Heart left ventricle (tissue), 16 donors: ENCODE results near the gene ADARB1. TPM values are rescaled to one million over a fixed set of nuclear protein-coding genes. Genes with fewer than 3 reads are reported as not detected.

Experiments used
- ATAC-seq, 4 donors: fragments of 200-7000 bp; cut with Tn5 transposase; one replicate each; pipeline ENCODE4 v1.9.1; 2020 to 2022; ENCODE audit warnings: moderate library complexity in 4 of 4, mild to moderate bottlenecking in 3 of 4, moderate number of reproducible peaks in 1 of 4
- DNase-seq, 5 donors: peaks; one replicate each; pipeline ENCODE4 v3.0.0-alpha.2; 2020
- H3K27ac ChIP-seq, 12 donors: fragments of 200-600 bp; sonication (generic) in 4 of 12; one replicate each; pipeline versions ENCODE4 v1.5.0 to v1.8.0; 2016 to 2022; ENCODE audit warnings: mild to moderate bottlenecking in 2 of 12
- H3K27me3 ChIP-seq, 9 donors: fragments of 200-600 bp; sonication (generic) in 2 of 9; one replicate each; pipeline versions ENCODE4 v1.5.1 to v1.8.0; 2016 to 2022; ENCODE audit warnings: mild to moderate bottlenecking in 3 of 9
- H3K36me3 ChIP-seq, 9 donors: fragments of 200-600 bp; sonication (generic) in 2 of 9; one replicate each; pipeline versions ENCODE4 v1.5.0 to v1.8.0; 2018 to 2022; ENCODE audit warnings: mild to moderate bottlenecking in 2 of 9
- H3K4me1 ChIP-seq, 12 donors: fragments of 200-600 bp; sonication (generic) in 4 of 12; one replicate each; pipeline versions ENCODE4 v1.5.0 to v1.8.0; 2016 to 2022; ENCODE audit warnings: mild to moderate bottlenecking in 3 of 12
- H3K4me3 ChIP-seq, 12 donors: fragments of 200-600 bp; sonication (generic) in 4 of 12; one replicate each; pipeline versions ENCODE4 v1.5.0 to v1.8.0; 2017 to 2022; ENCODE audit warnings: mild to moderate bottlenecking in 9 of 12, moderate library complexity in 4 of 12
- H3K9me3 ChIP-seq, 12 donors: fragments of 200-600 bp; sonication (generic) in 4 of 12; one replicate each; pipeline versions ENCODE4 v1.5.0 to v1.8.0; 2016 to 2022; ENCODE audit warnings: mild to moderate bottlenecking in 1 of 12
- CTCF ChIP-seq, 12 donors: fragments of 200-600 bp; sonication (generic) in 4 of 12; IDR thresholded peaks; one replicate each; pipeline versions ENCODE4 v1.5.0 to v1.8.0; 2018 to 2022; ENCODE audit warnings: antibody characterized with exemption in 12 of 12, mild to moderate bottlenecking in 5 of 12
- POLR2A ChIP-seq, 2 donors: fragments of 450-650 bp; IDR thresholded peaks; one replicate each; pipeline ENCODE4 v1.6.1; 2017; ENCODE audit warnings: antibody characterized with exemption in 2 of 2, mild to moderate bottlenecking in 2 of 2, moderate library complexity in 2 of 2
- whole genome bisulfite sequencing, 4 donors: extraction: QIAGEN DNeasy Blood & Tissue Kit in 2 of 4; methylation state at CpG; one replicate each; pipeline versions ENCODE4 v1.1.5 to v1.1.7; 2013 to 2018; 5-methylcytosine and 5-hydroxymethylcytosine counted together
- intact Hi-C, 10 donors: fragments of 100-400 bp; cut with DNase I; formaldehyde crosslinking; loops; one replicate each; pipeline versions ENCODE4 v1.11.1 to v1.14.2; 2022
- polyA plus RNA-seq, 2 donors: library from polyadenylated mRNA; stranded (reverse); fragments of 200-250 nt; gene quantifications; one replicate each; pipeline ENCODE4 v1.2.3, GENCODE V29; 2013
- total RNA-seq, 9 donors: library from RNA; depleted of rRNA in 2 of 9; stranded (reverse); fragments of >200 nt in 2 of 9; fragmentation: NEBNext Ultra II Directional in 3 of 9; extraction: Animal tissue kit (Norgen Biotek cat#: 25700) in 3 of 9; gene quantifications; one replicate each; pipeline versions ENCODE4 v1.1.0 to v1.2.4, GENCODE V29; 2016 to 2023
- donor health status: ischemic (EF 13 %, LVEDD 7.1; RV severe dilation, severe dysfunction).
- donor health status: healthy with polysubstance abuse.
- donor health status: DM: no; HTN: yes; CAD: no.
- donor health status: DM: no; HTN: no; CAD: no.
- donor health status: ischemic (EF 25% LVEDD 6.9; RV normal size, moderate dysfunction).
- donor health status: ischemic (EF 25% LVEDD 5.7; RV mildly dilated, moderate dysfunction).
- donor health status: healthy.
- donor health status: DM: yes; HTN: yes; CAD: no.
- donor health status: ischemic (EF 35%, LVEDD 5.7; RV mildly dilated, moderate dysfunction).
- donor health status: nonischemic (EF 11% LVEDD 7.7; RV severe dilation, severe dysfunction).
- donor health status: DM: yes; HTN: yes; CAD: no.
- donor health status: PGD.
- donor health status: ischemic (EF 29% LVEDD 5.4; RV normal size, mild dysfunction).
- donor health status: nonischemic (EF 23%, LVEDD 6.1; RV moderate dilation, normal function).

Gene ADARB1
- total and polyA plus RNA-seq, 11 donors: 6.9 to 16.3 (median 12.0) TPM

- Histone ChIP-seq H3K36me3 (no peaks in the 10 kb centered on the region), H3K27ac (no peak overlapping the region), H3K27me3 (no peaks in the 10 kb centered on the region), H3K4me3 (no peak overlapping the region), H3K9me3 (peaks cover 0 to 7% (median 0%) of the 10 kb centered on the region in 12 donors), H3K4me1 (peaks cover 0 to 14% (median 4%) of the 10 kb centered on the region in 12 donors)
- DNase-seq: no peak
- intact Hi-C loops: no loop called here
- no peak for ATAC-seq
- WGBS, 4 donors: 86 to 88% (median 87%) methylated on average over 18 of the region's 18 CpGs
- TF ChIP-seq POLR2A (IDR thresholded peaks at IDR 0.05): no peak
- TF ChIP-seq CTCF (IDR thresholded peaks at IDR 0.05): no peak
Observed at GRCh38 chr21:45067462-45068285, 6.7 kb upstream of the ADARB1 start.

DNA sequence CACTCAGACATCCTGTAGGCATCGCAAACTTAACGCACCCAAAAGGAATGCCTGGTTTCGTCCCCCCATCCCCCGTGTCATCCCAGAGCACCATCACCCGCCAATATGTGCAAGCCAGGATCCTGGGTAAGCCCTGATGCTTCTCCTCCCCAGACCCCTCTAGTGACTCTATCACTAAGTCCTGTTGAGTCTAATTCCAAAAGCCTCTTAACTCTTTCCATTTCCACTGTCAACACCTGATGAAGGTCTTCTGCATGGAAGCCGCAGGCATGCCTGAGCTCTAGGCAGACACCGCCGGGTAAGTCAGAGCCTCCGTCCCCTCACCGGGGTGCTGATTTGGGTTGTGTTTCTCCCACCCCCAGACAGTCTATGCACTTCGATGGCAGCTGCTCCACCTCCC, 5.3 kb upstream of the ADARB1 start:
- ATAC-seq (no peak), DNase-seq (no peak)
- TF ChIP-seq POLR2A (IDR thresholded peaks at IDR 0.05) (no peak), CTCF (IDR thresholded peaks at IDR 0.05) (no peak)
- Histone ChIP-seq H3K27me3 (no peaks in the 10 kb centered on the region), H3K4me1 (peaks cover 0 to 19% (median 7%) of the 10 kb centered on the region in 12 donors), H3K27ac (no peak overlapping the region), H3K36me3 (no peaks in the 10 kb centered on the region), H3K4me3 (no peak overlapping the region), H3K9me3 (no peaks in the 10 kb centered on the region)
- intact Hi-C loops: no loop called here
- 86 to 92% (median 88%) methylated on average over 11 of the region's 11 CpGs for WGBS, 4 donors

DNA sequence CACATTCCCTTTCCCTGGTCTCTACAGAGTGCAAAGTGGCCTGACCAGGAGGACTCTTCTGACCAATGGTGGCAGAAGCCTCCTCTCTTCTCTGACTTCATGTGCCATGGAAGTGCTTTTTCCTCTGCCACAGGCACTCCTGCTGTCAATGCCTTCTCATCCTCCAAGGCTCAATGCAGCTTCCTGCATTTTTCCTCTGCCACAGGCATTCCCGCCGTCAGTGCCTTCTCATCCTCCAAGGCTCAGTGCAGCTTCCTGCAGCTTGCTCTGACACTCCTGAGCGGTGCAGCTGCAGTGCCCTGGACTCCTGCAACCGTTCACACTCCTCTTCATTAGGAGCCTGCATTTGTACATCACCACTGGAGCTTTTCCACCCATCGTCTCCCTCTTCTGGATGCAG, 4.7 kb upstream of the ADARB1 start:
- WGBS, 4 donors: 83 to 90% (median 87%) methylated on average over 5 of the region's 5 CpGs
- ATAC-seq (no peak), DNase-seq (no peak)
- H3K27ac ChIP-seq: no peak overlapping the region
- H3K9me3 ChIP-seq: no peaks in the 10 kb centered on the region
- peaks cover 0 to 12% (median 6%) of the 10 kb centered on the region in 12 donors for H3K4me1 ChIP-seq
- no peak overlapping the region for H3K4me3 ChIP-seq
- H3K36me3 ChIP-seq: no peaks in the 10 kb centered on the region
- no peak for TF ChIP-seq CTCF (IDR thresholded peaks at IDR 0.05)
- TF ChIP-seq POLR2A (IDR thresholded peaks at IDR 0.05): no peak
- no peaks in the 10 kb centered on the region for H3K27me3 ChIP-seq
- intact Hi-C loops: loop anchor here in 3 of 10 donors (5.0 to 10.0 kb wide), 3 partner anchors 55 to 115 kb away; no protein-coding TSS in a partner anchor

GRCh38 chr21:45071078-45071873, 3.1 kb upstream of the ADARB1 start:
- Histone ChIP-seq H3K4me1 (peaks cover 0 to 24% (median 12%) of the 10 kb centered on the region in 12 donors), H3K36me3 (no peaks in the 10 kb centered on the region), H3K9me3 (no peaks in the 10 kb centered on the region), H3K4me3 (no peak overlapping the region), H3K27ac (no peak overlapping the region), H3K27me3 (peaks cover 0 to 5% (median 0%) of the 10 kb centered on the region in 9 donors)
- ATAC-seq (no peak), DNase-seq (no peak)
- no peak for TF ChIP-seq POLR2A (IDR thresholded peaks at IDR 0.05)
- no peak for TF ChIP-seq CTCF (IDR thresholded peaks at IDR 0.05)
- WGBS, 4 donors: 87 to 93% (median 89%) methylated on average over 17 to 24 of the region's 24 CpGs
- intact Hi-C loops: loop anchor here in 3 of 10 donors (5.0 to 10.0 kb wide), 3 partner anchors 56 to 116 kb away; no protein-coding TSS in a partner anchor
